Measurements from ENCODE around the gene CDC42EP1.

DNA sequence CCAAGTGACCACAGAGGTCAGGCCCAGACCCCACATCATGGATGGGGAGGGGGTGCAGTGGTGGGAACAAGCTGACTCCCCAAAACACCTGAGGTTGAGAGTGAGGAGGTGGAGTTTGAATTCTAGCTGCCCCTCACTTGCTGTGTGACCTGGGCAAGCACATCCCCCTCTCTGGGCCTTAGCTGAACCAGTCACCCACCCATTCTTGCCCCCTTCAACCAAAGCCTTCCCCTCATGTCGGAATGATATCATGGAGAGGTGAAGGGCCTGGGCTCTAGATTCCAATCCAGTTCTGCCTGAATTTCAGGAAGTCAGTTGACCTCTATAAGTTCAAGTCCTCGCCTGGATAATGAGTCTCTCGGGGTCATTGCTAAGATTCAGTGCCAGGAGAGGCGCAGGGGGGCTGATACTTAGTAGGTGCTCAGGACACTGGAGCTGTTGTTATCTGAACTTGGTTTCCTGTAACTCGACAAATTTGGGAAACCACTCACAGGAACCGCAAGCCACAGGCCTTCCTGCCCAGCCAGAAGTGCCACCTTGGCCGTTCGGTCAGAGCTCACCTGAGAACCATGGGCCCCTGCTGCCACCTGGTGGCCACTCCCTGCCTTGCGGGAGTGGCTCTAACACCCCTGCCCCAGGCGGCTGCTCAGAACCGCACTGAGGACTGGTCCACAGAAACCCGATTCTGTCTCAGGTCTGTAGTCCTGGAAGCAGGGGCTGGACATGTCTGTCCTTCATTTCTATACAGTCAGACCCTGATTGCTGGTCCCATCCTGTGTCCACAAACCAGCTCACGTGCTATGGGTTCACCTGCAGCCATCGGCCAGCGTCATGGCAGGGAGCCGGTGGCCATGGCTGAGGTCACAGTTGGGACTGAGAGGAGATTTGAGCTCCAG, 6.9 kb downstream of the CDC42EP1 start:
- TF ChIP-seq, protein P1, sequence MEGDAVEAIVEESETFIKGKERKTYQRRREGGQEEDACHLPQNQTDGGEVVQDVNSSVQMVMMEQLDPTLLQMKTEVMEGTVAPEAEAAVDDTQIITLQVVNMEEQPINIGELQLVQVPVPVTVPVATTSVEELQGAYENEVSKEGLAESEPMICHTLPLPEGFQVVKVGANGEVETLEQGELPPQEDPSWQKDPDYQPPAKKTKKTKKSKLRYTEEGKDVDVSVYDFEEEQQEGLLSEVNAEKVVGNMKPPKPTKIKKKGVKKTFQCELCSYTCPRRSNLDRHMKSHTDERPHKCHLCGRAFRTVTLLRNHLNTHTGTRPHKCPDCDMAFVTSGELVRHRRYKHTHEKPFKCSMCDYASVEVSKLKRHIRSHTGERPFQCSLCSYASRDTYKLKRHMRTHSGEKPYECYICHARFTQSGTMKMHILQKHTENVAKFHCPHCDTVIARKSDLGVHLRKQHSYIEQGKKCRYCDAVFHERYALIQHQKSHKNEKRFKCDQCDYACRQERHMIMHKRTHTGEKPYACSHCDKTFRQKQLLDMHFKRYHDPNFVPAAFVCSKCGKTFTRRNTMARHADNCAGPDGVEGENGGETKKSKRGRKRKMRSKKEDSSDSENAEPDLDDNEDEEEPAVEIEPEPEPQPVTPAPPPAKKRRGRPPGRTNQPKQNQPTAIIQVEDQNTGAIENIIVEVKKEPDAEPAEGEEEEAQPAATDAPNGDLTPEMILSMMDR (IDR thresholded peaks at IDR 0.05; ENCODE audit: poor library complexity, severe bottlenecking), result peak; percentile 96
- no peak for TF ChIP-seq TAF1 (IDR thresholded peaks at IDR 0.05; ENCODE audit: low read depth)
- TF ChIP-seq EP300 (conservative IDR thresholded peaks at IDR 0.05; ENCODE audit: poor library complexity, severe bottlenecking), result no peak
- TF ChIP-seq SMC3 (conservative IDR thresholded peaks at IDR 0.05; ENCODE audit: poor library complexity), result peak; percentile 96
- no peak for TF ChIP-seq EZH2 (IDR thresholded peaks at IDR 0.05; ENCODE audit: borderline replicate concordance, insufficient read depth, low read length, poor library complexity, severe bottlenecking)
